Prostate gland (tissue), 2 donors: Measurements from ENCODE around the gene USP51. TPM values are rescaled to one million over a fixed set of nuclear protein-coding genes. Genes with fewer than 3 reads are reported as not detected.
"Not testable (repeated sequence)": the region's sequence is repeated elsewhere in the genome, so short reads cannot be mapped to it uniquely, and the experiment has no call there.

ENCODE experiments used
- DNase-seq: peaks from one replicate; pipeline ENCODE4 v3.0.0-alpha.2; 2019; ENCODE audit warnings: low spot score
- H3K27ac ChIP-seq, 2 donors: fragments of 200-600 bp; sonication (generic); 2 replicates each; pipeline ENCODE4 v1.5.1; 2017 to 2019
- H3K27me3 ChIP-seq: fragments of 200-600 bp; sonication (generic); replicated peaks from 2 replicates; pipeline ENCODE4 v1.5.1; 2019; ENCODE audit not compliant: insufficient read depth
- H3K36me3 ChIP-seq, 2 donors: fragments of 200-600 bp; sonication (generic); 1 replicate in 1 of 2; 2 replicates in 1 of 2; pipeline versions ENCODE4 v1.5.1 to v1.8.1; 2017 to 2019
- H3K4me1 ChIP-seq: fragments of 200-600 bp; sonication (generic); replicated peaks from 2 replicates; pipeline ENCODE4 v1.5.1; 2019
- H3K4me3 ChIP-seq, 2 donors: fragments of 200-600 bp; sonication (generic); 2 replicates each; pipeline ENCODE4 v1.5.1; 2017 to 2019
- H3K9me3 ChIP-seq: fragments of 200-600 bp; sonication (generic); 2 replicates; pipeline ENCODE4 v1.5.1; 2017
- POLR2A ChIP-seq: fragments of 450-650 bp; IDR thresholded peaks from one replicate; pipeline ENCODE4 v1.6.1; 2016; ENCODE audit warnings: antibody characterized with exemption, mild to moderate bottlenecking
- POLR2AphosphoS5 ChIP-seq: sonication (generic); formaldehyde crosslinking; IDR thresholded peaks from one replicate; pipeline ENCODE4 v1.6.1; 2017; ENCODE audit warnings: antibody characterized with exemption
- WGBS: methylation state at CpG from one replicate; pipeline ENCODE4 v1.1.5; 2018; 5-methylcytosine and 5-hydroxymethylcytosine counted together
- intact Hi-C: fragments of 100-400 bp; cut with DNase I; formaldehyde crosslinking; loops from one replicate; pipeline ENCODE4 v1.14.2; 2022
- total RNA-seq, 2 donors: library from RNA; depleted of rRNA; stranded (reverse); fragments of >200 nt; gene quantifications; one replicate each; pipeline ENCODE4 v1.1.0, GENCODE V29; 2016
- TF ChIP-seq, protein P1 (sequence below), 4 experiments: fragments of 200-600 bp in 2 of 4; fragments of 450-650 bp in 2 of 4; sonication (generic) in 2 of 4; IDR thresholded peaks; 1 replicate in 3 of 4; 2 replicates in 1 of 4; pipeline ENCODE4 v1.5.1; 2016 to 2019; ENCODE audit warnings: antibody characterized with exemption in 4 of 4, mild to moderate bottlenecking in 2 of 4, moderate library complexity in 2 of 4

Gene USP51
- total RNA-seq, 2 donors from 2014 or later, result 1.0 to 8.5 TPM

DNA sequence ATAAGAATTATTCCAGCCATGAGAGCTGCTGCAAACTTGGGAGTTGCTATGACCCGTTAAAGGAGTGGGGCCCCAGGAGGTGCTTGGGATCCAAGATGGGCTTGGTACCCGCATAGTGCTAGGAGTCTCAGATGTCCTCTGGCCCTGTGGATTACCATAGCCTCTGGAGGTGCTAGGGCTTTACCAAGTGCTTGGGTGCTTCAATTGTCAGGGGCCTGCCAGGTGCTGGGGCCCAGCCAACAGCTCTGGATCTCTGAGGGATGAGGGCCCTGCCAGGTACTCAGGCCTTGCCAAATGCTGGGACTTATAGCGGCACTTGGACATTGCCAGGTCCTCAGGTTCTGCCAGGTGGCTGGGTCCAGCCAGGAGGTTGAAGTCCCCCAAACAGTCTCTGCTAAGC, 32.0 kb upstream of the USP51 start:
- Histone ChIP-seq H3K27me3 (no peaks in the 10 kb centered on the region), H3K4me1 (no peaks in the 10 kb centered on the region), H3K36me3 (no peaks in the 10 kb centered on the region), H3K9me3 (no peaks in the 10 kb centered on the region), H3K4me3 (no peak overlapping the region), H3K27ac (no peak overlapping the region)
- intact Hi-C loops, result no loop called here
- TF ChIP-seq POLR2AphosphoS5, result no peak
- TF ChIP-seq POLR2A, result no peak
- TF ChIP-seq, protein P1, sequence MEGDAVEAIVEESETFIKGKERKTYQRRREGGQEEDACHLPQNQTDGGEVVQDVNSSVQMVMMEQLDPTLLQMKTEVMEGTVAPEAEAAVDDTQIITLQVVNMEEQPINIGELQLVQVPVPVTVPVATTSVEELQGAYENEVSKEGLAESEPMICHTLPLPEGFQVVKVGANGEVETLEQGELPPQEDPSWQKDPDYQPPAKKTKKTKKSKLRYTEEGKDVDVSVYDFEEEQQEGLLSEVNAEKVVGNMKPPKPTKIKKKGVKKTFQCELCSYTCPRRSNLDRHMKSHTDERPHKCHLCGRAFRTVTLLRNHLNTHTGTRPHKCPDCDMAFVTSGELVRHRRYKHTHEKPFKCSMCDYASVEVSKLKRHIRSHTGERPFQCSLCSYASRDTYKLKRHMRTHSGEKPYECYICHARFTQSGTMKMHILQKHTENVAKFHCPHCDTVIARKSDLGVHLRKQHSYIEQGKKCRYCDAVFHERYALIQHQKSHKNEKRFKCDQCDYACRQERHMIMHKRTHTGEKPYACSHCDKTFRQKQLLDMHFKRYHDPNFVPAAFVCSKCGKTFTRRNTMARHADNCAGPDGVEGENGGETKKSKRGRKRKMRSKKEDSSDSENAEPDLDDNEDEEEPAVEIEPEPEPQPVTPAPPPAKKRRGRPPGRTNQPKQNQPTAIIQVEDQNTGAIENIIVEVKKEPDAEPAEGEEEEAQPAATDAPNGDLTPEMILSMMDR (IDR thresholded peaks at IDR 0.05), result no peak
- WGBS, result 77% methylated on average over 3 of the region's 3 CpGs
- DNase-seq, result no peak

DNA sequence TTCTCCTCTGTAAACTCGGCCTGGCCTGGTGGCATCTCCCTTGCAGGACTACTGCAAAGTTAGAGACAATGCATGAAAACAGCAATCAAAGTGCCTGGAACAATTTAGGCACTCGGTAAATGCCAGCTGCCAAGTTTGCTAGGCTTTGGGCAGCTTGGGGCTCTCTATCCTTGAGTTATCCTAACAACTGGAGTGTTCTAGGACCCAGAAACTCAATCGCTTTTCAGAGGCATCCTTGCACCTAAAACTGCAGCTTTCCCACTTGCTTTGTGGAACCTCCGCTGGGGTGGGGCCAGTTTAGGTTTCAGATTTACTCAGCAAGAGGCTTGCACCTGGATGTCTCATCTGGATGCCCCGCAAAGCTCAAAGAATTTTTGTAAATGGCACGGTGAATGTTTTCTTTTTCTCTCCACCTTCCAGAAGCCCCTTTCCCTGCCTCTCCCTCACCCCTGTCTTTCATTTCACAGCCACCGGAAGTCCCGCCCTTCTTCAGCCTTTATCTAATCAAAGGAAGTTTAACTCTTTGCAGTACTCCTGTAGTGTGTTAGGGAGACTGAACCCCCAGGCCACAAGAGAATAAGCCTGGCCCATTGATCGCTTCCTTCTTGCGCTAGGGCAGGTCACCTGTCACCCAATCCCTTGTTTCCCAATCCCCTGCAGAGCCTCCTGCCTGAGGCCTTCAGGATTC, 27.3 kb upstream of the USP51 start:
- H3K9me3 ChIP-seq, DNase-seq, H3K36me3 ChIP-seq, intact Hi-C loops, H3K27me3 ChIP-seq, H3K4me3 ChIP-seq, H3K27ac ChIP-seq, H3K4me1 ChIP-seq: not testable (repeated sequence)
- WGBS, result no CpG with 5 or more reads among the region's 10 CpGs

DNA sequence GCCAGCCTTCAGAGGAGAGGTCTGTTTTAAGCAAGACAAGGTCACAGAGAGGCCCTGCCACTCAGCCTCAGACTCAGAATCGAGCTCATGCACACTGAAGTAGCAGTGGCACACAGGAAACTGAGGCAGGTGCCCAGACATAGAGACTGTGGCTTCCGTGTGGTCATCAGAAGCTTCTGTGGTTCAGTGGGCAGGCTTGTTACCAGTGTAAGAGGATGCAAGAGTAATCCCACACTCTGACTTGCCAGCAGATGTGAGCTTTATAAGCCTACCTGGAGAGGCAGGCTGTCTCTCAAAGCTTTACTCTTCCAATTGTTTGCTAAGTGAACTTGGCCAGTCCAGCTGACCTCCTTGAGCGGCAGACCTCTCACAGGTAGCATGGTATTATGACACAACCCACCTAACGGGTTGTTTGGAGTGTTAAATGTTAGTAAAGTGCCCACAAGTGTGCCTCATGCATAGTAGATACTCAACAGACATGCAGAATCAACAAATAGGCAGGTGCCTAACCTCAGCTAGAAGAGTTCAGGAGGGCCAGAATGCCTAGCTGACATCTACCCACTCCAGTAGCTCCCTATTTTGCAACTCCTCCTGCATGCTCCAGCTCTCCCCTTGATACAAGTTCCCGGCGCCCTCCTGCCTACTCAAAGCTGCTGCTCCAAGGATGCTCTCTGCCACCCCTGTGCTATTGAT, 23.5 kb upstream of the USP51 start:
- not testable (repeated sequence) for H3K4me1 ChIP-seq, DNase-seq
- WGBS, result no CpG with 5 or more reads among the region's 6 CpGs

DNA sequence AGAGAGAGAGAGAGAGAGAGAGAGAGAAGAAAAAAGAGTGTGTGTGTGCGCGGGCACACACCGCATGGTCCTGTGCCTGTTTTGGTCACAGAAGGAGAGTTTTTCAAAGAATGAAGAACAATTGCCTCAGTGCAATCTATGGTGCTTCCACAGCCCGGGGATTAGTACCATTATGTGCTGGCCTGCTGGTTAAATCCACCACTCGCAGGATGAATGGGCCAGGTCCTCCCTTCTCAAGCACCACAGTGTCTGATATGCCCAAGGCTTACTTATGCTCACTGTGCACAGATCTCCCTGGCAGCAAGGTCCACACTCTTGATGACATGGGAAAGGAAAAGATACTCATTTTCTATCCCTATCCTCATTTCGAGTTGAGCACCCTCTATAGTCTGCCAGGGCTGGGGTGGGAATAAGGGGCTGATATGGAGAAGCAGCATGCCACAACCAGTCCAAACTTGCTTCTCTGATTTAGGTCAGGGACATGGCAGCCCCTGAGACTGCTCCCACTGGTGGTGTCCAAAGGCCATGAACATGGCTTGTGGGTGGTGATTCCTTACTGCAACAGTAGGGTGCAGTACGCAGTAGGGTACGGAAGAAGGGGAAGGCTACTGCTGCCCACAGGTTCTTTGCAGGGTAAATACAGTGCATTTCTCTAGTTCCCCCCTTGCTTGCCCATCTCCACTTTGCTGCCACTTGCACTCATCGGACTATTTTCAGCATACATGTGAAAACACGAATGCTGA, 18.9 kb upstream of the USP51 start:
- H3K4me1 ChIP-seq, H3K36me3 ChIP-seq, H3K4me3 ChIP-seq, H3K9me3 ChIP-seq, H3K27ac ChIP-seq, DNase-seq, intact Hi-C loops, H3K27me3 ChIP-seq: not testable (repeated sequence)
- WGBS, result no CpG with 5 or more reads among the region's 10 CpGs

More for the DNA sequence above, 23.5 kb upstream of the USP51 start:
- H3K36me3 ChIP-seq, H3K27ac ChIP-seq, H3K9me3 ChIP-seq, intact Hi-C loops, H3K27me3 ChIP-seq, H3K4me3 ChIP-seq: not testable (repeated sequence)

DNA sequence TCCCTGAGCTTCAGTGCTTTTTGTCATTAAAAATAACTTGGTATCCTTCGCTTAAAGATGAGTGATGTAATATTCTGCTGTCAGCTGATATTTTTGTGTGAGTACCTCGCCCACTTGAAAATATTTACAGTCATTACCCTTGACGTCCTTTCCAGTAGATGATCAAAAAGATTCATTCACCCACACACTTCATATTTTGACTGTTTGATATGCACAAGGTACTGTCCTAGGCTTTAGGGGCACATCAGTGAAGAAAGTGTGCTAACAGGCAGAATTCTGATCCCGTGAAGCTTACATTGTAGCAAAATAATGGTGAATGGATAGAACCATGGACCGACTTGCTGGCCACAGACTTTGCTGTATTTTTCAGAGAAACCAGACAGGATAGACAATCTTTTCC, 18.1 kb upstream of the USP51 start:
- no CpG with 5 or more reads among the region's 5 CpGs for WGBS
- not testable (repeated sequence) for H3K27ac ChIP-seq

DNA sequence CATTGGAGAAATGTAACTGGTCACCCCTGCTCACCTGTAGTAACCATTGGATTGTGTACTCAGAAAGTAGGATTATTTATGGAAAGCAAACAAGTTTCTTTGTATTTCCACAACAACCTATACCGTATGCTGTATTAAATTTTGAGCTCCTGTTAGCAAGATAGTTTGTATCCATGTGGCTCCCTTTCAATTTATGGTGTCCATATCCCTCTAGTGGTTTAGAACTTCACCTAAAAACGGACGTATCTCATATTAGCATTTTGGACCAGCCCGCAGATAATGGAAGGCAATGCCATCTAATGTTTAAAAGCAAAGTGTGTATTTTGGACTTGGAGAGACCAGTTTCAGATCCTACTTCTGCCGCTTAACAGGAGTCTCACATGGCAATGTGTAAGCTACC, 17.4 kb upstream of the USP51 start:
- H3K27me3 ChIP-seq, H3K36me3 ChIP-seq, H3K4me1 ChIP-seq, intact Hi-C loops, DNase-seq, H3K9me3 ChIP-seq, H3K4me3 ChIP-seq, H3K27ac ChIP-seq: not testable (repeated sequence)
- WGBS, result no CpG with 5 or more reads among the region's 5 CpGs

More for the DNA sequence above, 18.1 kb upstream of the USP51 start:
- DNase-seq, H3K9me3 ChIP-seq, H3K36me3 ChIP-seq, intact Hi-C loops, H3K4me3 ChIP-seq, H3K4me1 ChIP-seq, H3K27me3 ChIP-seq: not testable (repeated sequence)

DNA sequence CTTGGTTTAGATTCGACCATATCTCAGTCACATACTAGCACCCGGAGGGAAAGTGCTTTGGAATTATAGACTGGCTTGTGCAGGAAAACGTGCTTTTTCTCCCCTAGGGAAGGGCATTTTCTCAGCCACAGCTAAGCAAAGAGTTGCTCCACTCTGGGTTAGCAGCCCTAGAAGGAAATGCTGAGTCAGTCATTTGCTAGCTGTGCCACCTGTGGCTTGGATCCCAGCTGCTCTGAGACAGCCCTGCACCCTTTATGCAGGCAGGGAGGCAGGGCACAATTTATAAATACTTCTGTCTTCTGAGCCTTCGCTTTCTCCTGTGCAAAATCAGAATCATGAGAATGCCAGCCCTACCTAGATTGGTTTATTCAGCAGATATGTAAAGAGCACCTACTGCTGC, 1.3 kb upstream of the USP51 start:
- H3K4me1 ChIP-seq, result no peaks in the 10 kb centered on the region
- WGBS, result 82% methylated on average over 4 of the region's 4 CpGs
- no peaks in the 10 kb centered on the region for H3K36me3 ChIP-seq
- no peak for DNase-seq
- intact Hi-C loops, result no loop called here
- H3K27ac ChIP-seq, result no peak overlapping the region
- no peak overlapping the region for H3K4me3 ChIP-seq
- TF ChIP-seq, protein P1 (IDR thresholded peaks at IDR 0.05), result no peak
- TF ChIP-seq POLR2A (no peak), POLR2AphosphoS5 (no peak)
- no peaks in the 10 kb centered on the region for H3K27me3 ChIP-seq
- no peaks in the 10 kb centered on the region for H3K9me3 ChIP-seq
